ENCODE measurements around the gene ELL2.
"Not testable (repeated sequence)": the region's sequence is repeated elsewhere in the genome, so short reads cannot be mapped to it uniquely, and the experiment has no call there.

The ELL2 gene

GRCh38 chr5:95930141-95930930 is 31.3 kb downstream of the ELL2 start:
- no peak for DNase-seq

- DNase-seq, result no peak
Observed at GRCh38 chr5:95928724-95929253, 32.9 kb downstream of the ELL2 start.

GRCh38 chr5:95927927-95928723 is 33.5 kb downstream of the ELL2 start:
- DNase-seq, result no peak

- DNase-seq, result not testable (repeated sequence)
Observed at GRCh38 chr5:95927300-95927699, 34.4 kb downstream of the ELL2 start.

- no peak for DNase-seq
Observed at GRCh38 chr5:95925939-95926338, 35.7 kb downstream of the ELL2 start.

- DNase-seq, result no peak
Observed at GRCh38 chr5:95925378-95925744, 36.3 kb downstream of the ELL2 start.

- DNase-seq, result no peak
Observed at GRCh38 chr5:95924720-95925377, 36.8 kb downstream of the ELL2 start.

- DNase-seq, result no peak
Observed at GRCh38 chr5:95923918-95924544, 37.6 kb downstream of the ELL2 start.

GRCh38 chr5:95922798-95923197 is 38.9 kb downstream of the ELL2 start:
- DNase-seq, result no peak

GRCh38 chr5:95921501-95921900 is 40.1 kb downstream of the ELL2 start:
- DNase-seq, result no peak

GRCh38 chr5:95920822-95921221 is 40.8 kb downstream of the ELL2 start:
- DNase-seq, result no peak

- DNase-seq, result no peak
Observed at GRCh38 chr5:95919658-95920057, 42.0 kb downstream of the ELL2 start.

- DNase-seq, result no peak
Observed at GRCh38 chr5:95918421-95919006, 43.1 kb downstream of the ELL2 start.

GRCh38 chr5:95917207-95917606 is 44.4 kb downstream of the ELL2 start:
- no peak for DNase-seq

GRCh38 chr5:95916687-95917085 is 45.0 kb downstream of the ELL2 start:
- DNase-seq, result no peak

- DNase-seq, result no peak
Observed at GRCh38 chr5:95915999-95916686, 45.5 kb downstream of the ELL2 start.

GRCh38 chr5:95913663-95914062 is 48.0 kb downstream of the ELL2 start:
- no peak for DNase-seq

- DNase-seq, result no peak
Observed at GRCh38 chr5:95912029-95912428, 49.6 kb downstream of the ELL2 start.

- no peak for DNase-seq
Observed at GRCh38 chr5:95910521-95910920, 51.1 kb downstream of the ELL2 start.

GRCh38 chr5:95909738-95910137 is 51.9 kb downstream of the ELL2 start:
- DNase-seq, result no peak

GRCh38 chr5:95908799-95909198 is 52.9 kb downstream of the ELL2 start:
- no peak for DNase-seq

Measured in CD4-positive, alpha-beta T cell treated with Interleukin-1 beta for 1 hour (primary cell).